PC-3 (cell line): ENCODE data around the gene SELENOK.

Experiments
- EZH2 ChIP-seq: fragments of 300-600 bp; sonication (generic); IDR thresholded peaks from one replicate; pipeline ENCODE4 v1.6.1; 2017; ENCODE audit warnings: antibody characterized with exemption, mild to moderate bottlenecking, low read length; ENCODE audit not compliant: unreplicated experiment
- EZH2phosphoT487 ChIP-seq: fragments of 300-600 bp; sonication (generic); IDR thresholded peaks from 2 replicates; pipeline ENCODE4 v1.6.1; 2018; ENCODE audit warnings: mild to moderate bottlenecking, antibody characterized with exemption, low read length, borderline replicate concordance
- TF ChIP-seq, protein P1 (sequence below): fragments of 300-600 bp; sonication (generic); conservative IDR thresholded peaks from 2 replicates; pipeline ENCODE4 v1.5.1; 2017; ENCODE audit warnings: antibody characterized with exemption, low read depth, mild to moderate bottlenecking, low read length

DNA sequence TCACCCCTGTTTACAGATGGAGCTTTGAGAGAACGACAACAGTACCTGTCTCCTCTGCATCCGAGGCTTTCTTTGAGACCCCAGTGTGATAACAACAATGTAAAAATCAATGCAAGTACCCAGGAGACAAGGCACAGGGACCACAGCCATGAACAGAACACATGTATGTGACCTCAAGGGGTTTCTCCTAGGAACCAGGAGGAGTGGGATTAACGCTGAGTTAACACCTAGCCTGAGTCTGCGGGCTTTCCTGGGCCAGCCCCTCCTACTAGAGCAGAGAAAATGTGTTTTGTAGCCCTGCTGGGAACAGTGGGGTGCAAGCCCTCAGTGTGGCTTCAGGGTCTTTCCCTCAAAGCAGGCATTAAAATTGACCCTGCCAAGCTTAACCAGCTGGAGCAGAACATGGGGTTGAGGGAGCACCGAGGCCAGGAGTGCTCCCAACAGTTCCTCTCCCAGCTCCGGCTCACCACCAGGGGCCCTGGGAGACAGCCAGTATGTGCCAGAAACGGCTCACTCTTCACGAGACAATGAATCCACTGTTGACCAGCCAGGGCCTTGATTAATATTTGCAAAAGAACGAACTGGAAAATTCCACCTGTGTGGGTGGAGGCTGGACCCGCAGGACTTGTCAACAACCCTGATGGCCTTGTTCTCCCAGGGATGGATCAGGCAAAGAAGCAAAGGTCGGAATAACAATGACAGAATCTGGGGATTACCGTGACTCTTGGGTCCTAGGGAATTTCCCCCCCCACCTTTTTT, 49.0 kb downstream of the SELENOK start:
- TF ChIP-seq, protein P1, sequence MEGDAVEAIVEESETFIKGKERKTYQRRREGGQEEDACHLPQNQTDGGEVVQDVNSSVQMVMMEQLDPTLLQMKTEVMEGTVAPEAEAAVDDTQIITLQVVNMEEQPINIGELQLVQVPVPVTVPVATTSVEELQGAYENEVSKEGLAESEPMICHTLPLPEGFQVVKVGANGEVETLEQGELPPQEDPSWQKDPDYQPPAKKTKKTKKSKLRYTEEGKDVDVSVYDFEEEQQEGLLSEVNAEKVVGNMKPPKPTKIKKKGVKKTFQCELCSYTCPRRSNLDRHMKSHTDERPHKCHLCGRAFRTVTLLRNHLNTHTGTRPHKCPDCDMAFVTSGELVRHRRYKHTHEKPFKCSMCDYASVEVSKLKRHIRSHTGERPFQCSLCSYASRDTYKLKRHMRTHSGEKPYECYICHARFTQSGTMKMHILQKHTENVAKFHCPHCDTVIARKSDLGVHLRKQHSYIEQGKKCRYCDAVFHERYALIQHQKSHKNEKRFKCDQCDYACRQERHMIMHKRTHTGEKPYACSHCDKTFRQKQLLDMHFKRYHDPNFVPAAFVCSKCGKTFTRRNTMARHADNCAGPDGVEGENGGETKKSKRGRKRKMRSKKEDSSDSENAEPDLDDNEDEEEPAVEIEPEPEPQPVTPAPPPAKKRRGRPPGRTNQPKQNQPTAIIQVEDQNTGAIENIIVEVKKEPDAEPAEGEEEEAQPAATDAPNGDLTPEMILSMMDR: peak; percentile 42
- TF ChIP-seq EZH2: no peak
- no peak for TF ChIP-seq EZH2phosphoT487
